Hepatocyte (in vitro differentiated cells): ENCODE data around the gene SYVN1.

Experiments
- CTCF ChIP-seq: fragments of 200-600 bp; sonication (generic); IDR thresholded peaks from 2 replicates; pipeline ENCODE4 v1.5.1; 2016; ENCODE audit warnings: antibody characterized with exemption, mild to moderate bottlenecking; ENCODE audit not compliant: poor library complexity
- EZH2 ChIP-seq: fragments of 200-600 bp; sonication (generic); IDR thresholded peaks from 2 replicates; pipeline ENCODE4 v1.6.1; 2016; ENCODE audit warnings: antibody characterized with exemption, mild to moderate bottlenecking, borderline replicate concordance
- EZH2phosphoT487 ChIP-seq: fragments of 200-600 bp; sonication (generic); IDR thresholded peaks from one replicate; pipeline ENCODE4 v1.6.1; 2018; ENCODE audit warnings: antibody characterized with exemption, mild to moderate bottlenecking, low read depth, moderate library complexity; ENCODE audit not compliant: unreplicated experiment, severe bottlenecking

DNA sequence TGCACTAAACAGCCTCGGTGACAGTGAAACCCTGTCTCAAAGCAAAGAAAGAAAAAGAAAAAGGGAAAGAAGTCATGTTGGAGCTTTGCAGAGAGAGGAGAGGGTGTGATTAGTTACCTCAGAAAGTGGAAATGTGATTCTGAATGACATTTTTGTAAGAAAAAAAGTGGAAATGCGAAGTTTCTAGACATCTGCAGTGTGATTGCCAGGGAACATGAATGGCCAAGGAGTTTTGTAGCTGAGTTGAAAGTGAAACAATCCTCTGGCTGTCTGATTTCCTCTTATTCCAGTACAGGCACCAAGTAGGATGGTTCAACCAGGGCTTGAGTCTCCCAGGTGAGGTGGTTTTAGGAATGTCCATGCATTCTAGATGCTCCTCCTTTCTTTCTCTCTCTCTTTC lies 17.8 kb upstream of the SYVN1 start:
- TF ChIP-seq CTCF (no peak), EZH2 (no peak), EZH2phosphoT487 (no peak)
